ENCODE data around the gene NME7. TPM values are rescaled to one million over a fixed set of nuclear protein-coding genes. Genes with fewer than 3 reads are reported as not detected.
"Not testable (repeated sequence)": the region's sequence is repeated elsewhere in the genome, so short reads cannot be mapped to it uniquely, and the experiment has no call there.

The NME7 gene
- total RNA-seq, 2 donors from 2014 or later: 10.3 to 16.3 TPM

DNA sequence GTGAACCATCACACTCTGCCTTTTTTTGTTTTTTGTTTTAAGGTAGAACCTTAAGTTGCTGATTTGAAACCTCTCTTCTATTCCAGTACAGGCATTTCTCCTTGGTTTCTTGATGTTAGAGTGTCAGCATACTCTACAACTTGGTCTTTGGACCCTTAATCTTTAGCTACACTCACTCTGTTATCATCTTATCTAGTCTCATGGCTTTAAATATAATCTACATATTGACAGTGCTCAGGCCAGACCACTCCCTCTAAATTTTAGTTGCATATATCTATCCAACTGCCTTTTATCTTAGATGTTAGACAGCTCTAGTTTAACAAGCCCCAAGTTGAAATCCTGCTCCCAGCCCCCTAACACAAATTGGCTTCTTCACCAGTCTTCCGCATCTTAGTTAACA is 22.1 kb downstream of the NME7 start:
- H3K9me3 ChIP-seq: no peaks in the 10 kb centered on the region
- TF ChIP-seq POLR2A (IDR thresholded peaks at IDR 0.05): no peak
- TF ChIP-seq, protein P1, sequence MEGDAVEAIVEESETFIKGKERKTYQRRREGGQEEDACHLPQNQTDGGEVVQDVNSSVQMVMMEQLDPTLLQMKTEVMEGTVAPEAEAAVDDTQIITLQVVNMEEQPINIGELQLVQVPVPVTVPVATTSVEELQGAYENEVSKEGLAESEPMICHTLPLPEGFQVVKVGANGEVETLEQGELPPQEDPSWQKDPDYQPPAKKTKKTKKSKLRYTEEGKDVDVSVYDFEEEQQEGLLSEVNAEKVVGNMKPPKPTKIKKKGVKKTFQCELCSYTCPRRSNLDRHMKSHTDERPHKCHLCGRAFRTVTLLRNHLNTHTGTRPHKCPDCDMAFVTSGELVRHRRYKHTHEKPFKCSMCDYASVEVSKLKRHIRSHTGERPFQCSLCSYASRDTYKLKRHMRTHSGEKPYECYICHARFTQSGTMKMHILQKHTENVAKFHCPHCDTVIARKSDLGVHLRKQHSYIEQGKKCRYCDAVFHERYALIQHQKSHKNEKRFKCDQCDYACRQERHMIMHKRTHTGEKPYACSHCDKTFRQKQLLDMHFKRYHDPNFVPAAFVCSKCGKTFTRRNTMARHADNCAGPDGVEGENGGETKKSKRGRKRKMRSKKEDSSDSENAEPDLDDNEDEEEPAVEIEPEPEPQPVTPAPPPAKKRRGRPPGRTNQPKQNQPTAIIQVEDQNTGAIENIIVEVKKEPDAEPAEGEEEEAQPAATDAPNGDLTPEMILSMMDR (IDR thresholded peaks at IDR 0.05): no peak
- no peak for TF ChIP-seq POLR2AphosphoS5 (IDR thresholded peaks at IDR 0.05)
- no peaks in the 10 kb centered on the region for H3K4me1 ChIP-seq (replicated peaks)
- intact Hi-C loops (cut with DNase I): loop anchor here (5.0 to 10.0 kb wide), 2 partner anchors 233 to 911 kb away; no protein-coding TSS in a partner anchor
- H3K36me3 ChIP-seq: no peaks in the 10 kb centered on the region
- no peaks in the 10 kb centered on the region for H3K27me3 ChIP-seq (replicated peaks; ENCODE audit: insufficient read depth)
- WGBS: 100% methylated on average over 1 of the region's 1 CpG
- DNase-seq (ENCODE audit: low spot score): no peak
- no peak overlapping the region for H3K27ac ChIP-seq
- H3K4me3 ChIP-seq: no peak overlapping the region

DNA sequence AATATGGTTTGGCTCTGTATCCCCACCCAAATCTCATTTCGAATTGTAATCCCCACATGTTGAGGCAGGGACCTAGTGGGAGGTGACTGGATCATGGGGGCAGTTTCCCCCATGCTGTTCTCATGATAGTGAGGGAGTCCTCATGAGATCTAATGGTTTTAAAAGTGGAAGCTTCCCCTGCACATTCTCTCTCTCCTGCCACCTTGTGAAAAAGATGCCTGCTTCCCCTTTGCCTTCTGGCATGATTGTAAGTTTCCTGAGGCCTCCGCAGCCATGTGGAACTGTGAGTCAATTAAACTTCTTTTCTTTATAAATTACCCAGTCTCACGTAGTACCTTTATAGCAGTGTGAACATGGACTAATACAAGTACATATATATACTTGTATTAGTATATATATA is 25.5 kb downstream of the NME7 start:
- H3K9me3 ChIP-seq; H3K4me1 ChIP-seq (replicated peaks); H3K36me3 ChIP-seq; H3K27me3 ChIP-seq (replicated peaks; ENCODE audit: insufficient read depth); H3K27ac ChIP-seq; DNase-seq (ENCODE audit: low spot score); H3K4me3 ChIP-seq: not testable (repeated sequence)
- intact Hi-C loops (cut with DNase I): loop anchor here (10.0 kb wide), 1 partner anchor 907 kb away; no protein-coding TSS in a partner anchor
- WGBS: 95% methylated on average over 3 of the region's 3 CpGs

DNA sequence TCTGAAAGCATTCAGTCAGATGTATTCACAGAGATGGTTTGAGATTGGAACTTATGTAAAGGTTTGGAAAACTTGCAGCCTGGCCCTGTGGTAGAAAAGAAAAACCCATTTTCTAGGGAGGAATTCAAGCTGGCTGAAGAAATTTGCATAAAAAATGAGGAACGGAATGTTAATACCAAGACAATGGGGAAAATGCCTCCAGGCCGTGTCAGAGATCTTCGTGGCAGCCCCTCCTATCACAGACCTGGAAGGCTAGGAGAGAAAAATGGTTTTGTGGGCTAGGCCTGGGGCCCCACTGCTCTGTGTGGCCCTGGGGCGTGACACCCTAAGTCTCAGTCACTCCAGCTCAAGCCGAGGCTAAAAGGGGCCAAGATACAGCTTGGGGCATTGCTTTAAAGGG is 26.7 kb downstream of the NME7 start:
- WGBS: 88% methylated on average over 5 of the region's 5 CpGs

DNA sequence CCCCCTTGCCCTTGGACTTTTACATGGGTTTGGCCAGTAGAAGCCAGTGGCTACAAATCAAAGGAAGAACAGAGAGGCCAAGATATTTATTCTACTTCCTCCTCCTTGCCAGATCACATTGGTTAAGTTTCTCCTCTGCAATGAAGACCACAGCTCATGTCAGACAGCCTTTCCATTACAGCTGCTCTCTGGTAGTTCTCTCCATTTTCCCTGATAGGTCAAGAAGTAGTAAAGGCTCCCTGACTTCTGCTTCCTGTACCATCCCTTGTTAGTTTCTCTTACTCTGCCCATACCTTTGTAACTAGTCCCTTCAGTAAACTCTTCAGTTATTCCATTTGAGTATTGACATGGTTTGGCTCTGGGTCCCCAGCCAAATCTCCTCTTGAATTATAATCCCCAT is 27.8 kb downstream of the NME7 start:
- H3K27ac ChIP-seq: no peak overlapping the region

More for the DNA sequence above, 26.7 kb downstream of the NME7 start:
- H3K4me1 ChIP-seq (replicated peaks): no peaks in the 10 kb centered on the region
- H3K27ac ChIP-seq: no peak overlapping the region
- TF ChIP-seq POLR2AphosphoS5 (IDR thresholded peaks at IDR 0.05): no peak
- TF ChIP-seq, protein P1 (IDR thresholded peaks at IDR 0.05): no peak
- no peak for TF ChIP-seq POLR2A (IDR thresholded peaks at IDR 0.05)
- no peaks in the 10 kb centered on the region for H3K27me3 ChIP-seq (replicated peaks; ENCODE audit: insufficient read depth)
- intact Hi-C loops (cut with DNase I): loop anchor here (10.0 kb wide), 1 partner anchor 906 kb away; no protein-coding TSS in a partner anchor
- H3K36me3 ChIP-seq: no peaks in the 10 kb centered on the region
- H3K4me3 ChIP-seq: no peak overlapping the region
- no peak for DNase-seq (ENCODE audit: low spot score)
- H3K9me3 ChIP-seq: no peaks in the 10 kb centered on the region

DNA sequence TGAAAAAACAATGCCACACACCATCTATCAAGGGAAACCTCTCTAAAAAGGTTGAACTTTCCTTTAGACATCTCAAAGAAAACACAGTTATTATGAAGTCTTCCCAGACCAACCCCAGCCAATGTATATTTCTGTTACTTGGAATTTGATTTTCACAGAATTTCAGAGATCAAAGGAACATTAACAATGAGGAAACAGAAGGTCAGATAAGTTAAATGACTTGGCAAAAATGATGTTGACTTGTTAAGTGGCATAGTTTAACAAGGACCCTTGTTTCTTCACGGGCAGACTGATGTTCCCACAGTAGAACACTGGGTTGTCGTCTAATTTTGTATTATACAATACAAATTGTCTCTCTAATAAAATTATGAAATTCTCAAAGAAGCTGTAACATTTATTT is 29.0 kb downstream of the NME7 start:
- whole genome bisulfite sequencing: 35% methylated on average over 2 of the region's 2 CpGs
- Histone ChIP-seq H3K9me3 (no peaks in the 10 kb centered on the region), H3K27me3 (replicated peaks; ENCODE audit: insufficient read depth) (no peaks in the 10 kb centered on the region), H3K36me3 (no peaks in the 10 kb centered on the region), H3K27ac (no peak overlapping the region), H3K4me3 (no peak overlapping the region), H3K4me1 (replicated peaks) (no peaks in the 10 kb centered on the region)
- DNase-seq (ENCODE audit: low spot score): no peak
- intact Hi-C loops (cut with DNase I): no loop called here
- TF ChIP-seq, protein P1 (IDR thresholded peaks at IDR 0.05): no peak
- TF ChIP-seq POLR2A (IDR thresholded peaks at IDR 0.05) (no peak), POLR2AphosphoS5 (IDR thresholded peaks at IDR 0.05) (no peak)

More for the DNA sequence above, 27.8 kb downstream of the NME7 start:
- DNase-seq (ENCODE audit: low spot score): no peak
- intact Hi-C loops (cut with DNase I): loop anchor here (10.0 kb wide), 1 partner anchor 905 kb away; no protein-coding TSS in a partner anchor
- Histone ChIP-seq H3K4me3 (no peak overlapping the region), H3K9me3 (no peaks in the 10 kb centered on the region), H3K4me1 (replicated peaks) (no peaks in the 10 kb centered on the region), H3K27me3 (replicated peaks; ENCODE audit: insufficient read depth) (no peaks in the 10 kb centered on the region), H3K36me3 (no peaks in the 10 kb centered on the region)
- TF ChIP-seq, protein P1 (IDR thresholded peaks at IDR 0.05): no peak
- no peak for TF ChIP-seq POLR2AphosphoS5 (IDR thresholded peaks at IDR 0.05)
- TF ChIP-seq POLR2A (IDR thresholded peaks at IDR 0.05): no peak

DNA sequence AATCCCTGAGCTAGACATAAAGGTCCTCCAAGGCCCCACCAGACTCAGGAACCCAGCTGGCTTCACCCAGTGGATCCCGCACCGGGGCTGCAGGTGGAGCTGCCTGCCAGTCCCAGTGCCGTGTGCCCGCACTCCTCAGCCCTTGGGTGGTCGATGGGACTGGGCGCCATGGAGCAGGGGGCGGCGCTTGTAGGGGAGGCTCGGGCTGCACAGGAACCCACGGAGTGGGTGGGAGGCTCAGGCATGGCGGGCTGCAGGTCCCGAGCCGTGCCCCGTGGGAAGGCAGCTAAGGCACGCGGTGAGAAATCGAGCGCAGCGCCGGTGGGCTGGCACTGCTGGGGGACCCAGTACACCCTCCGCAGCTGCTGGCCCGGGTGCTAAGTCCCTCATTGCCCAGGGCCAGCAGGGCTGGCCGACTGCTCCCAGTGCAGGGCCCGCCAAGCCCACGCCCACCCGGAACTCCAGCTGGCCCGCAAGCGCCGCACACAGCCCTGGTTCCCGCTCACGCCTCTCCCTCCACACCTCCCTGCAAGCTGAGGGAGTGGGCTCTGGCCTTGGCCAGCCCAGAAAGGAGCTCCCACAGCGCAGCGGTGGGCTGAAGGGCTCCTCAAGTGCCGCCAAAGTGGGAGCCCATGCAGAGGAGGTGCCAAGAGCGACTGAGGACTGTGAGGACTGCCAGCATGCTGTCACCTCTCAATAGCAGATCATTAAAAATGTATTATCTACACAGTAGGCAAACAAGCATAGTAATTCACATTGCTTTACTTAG is 30.5 kb downstream of the NME7 start:
- H3K36me3 ChIP-seq; H3K4me1 ChIP-seq (replicated peaks); DNase-seq (ENCODE audit: low spot score); H3K27me3 ChIP-seq (replicated peaks; ENCODE audit: insufficient read depth); H3K4me3 ChIP-seq; intact Hi-C loops (cut with DNase I); H3K27ac ChIP-seq; H3K9me3 ChIP-seq: not testable (repeated sequence)
- 98% methylated on average over 34 of the region's 35 CpGs for WGBS

DNA sequence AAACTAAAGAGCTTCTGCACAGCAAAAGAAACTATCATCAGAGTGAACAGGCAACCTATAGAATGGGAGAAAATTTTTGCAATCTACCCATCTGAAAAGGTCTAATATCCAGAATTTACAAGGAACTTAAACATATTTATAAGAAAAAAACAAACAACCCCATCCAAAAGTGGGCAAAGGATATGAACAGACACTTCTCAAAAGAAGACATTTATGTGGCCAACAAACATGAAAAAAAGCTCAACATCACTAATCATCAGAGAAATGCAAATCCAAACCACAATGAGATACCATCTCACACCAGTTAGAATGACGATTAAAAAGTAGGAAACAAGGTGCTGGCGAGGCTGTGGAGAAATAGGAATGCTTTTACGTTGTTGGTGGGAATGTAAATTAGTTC is 32.9 kb downstream of the NME7 start:
- H3K4me1 ChIP-seq (replicated peaks); DNase-seq (ENCODE audit: low spot score); H3K4me3 ChIP-seq; H3K27me3 ChIP-seq (replicated peaks; ENCODE audit: insufficient read depth); H3K27ac ChIP-seq; H3K36me3 ChIP-seq; H3K9me3 ChIP-seq; intact Hi-C loops (cut with DNase I): not testable (repeated sequence)
- WGBS: 82% methylated on average over 3 of the region's 3 CpGs
